HepG2 (cell line): ENCODE data around the gene CEP131. TPM values are rescaled to one million over a fixed set of nuclear protein-coding genes. Genes with fewer than 3 reads are reported as not detected.

ENCODE experiments used
- ARHGAP35 ChIP-seq: sonication (generic); formaldehyde crosslinking; IDR thresholded peaks from 2 replicates; pipeline ENCODE4 v1.9.0; 2022; ENCODE audit warnings: mild to moderate bottlenecking, inconsistent platforms, moderate library complexity, missing genetic modification reagents, borderline replicate concordance
- CAMTA2 ChIP-seq: sonication (generic); formaldehyde crosslinking; IDR thresholded peaks from 2 replicates; pipeline ENCODE4 v1.4.0; 2020; ENCODE audit warnings: mild to moderate bottlenecking, missing genetic modification reagents, borderline replicate concordance
- CREB1 ChIP-seq, 2 experiments: fragments of 450-650 bp in 1 of 2; IDR thresholded peaks; 2 replicates each; pipeline ENCODE4 v1.6.1; 2016 to 2017; ENCODE audit warnings: control low read depth in 1 of 2, mild to moderate bottlenecking in 1 of 2, missing compliant biosample characterization in 1 of 2, missing genetic modification characterization in 1 of 2
- HNRNPL ChIP-seq: fragments of 200-400 bp; formaldehyde crosslinking; IDR thresholded peaks from 2 replicates; pipeline ENCODE4 v1.6.1; 2017; ENCODE audit warnings: mild to moderate bottlenecking, low read depth, low read length
- HNRNPLL ChIP-seq: fragments of 200-400 bp; formaldehyde crosslinking; IDR thresholded peaks from 2 replicates; pipeline ENCODE4 v1.6.1; 2017; ENCODE audit warnings: mild to moderate bottlenecking, low read depth, low read length; ENCODE audit not compliant: poor library complexity, severe bottlenecking
- LCORL ChIP-seq, 2 experiments: fragments of 450-650 bp in 1 of 2; sonication (generic) in 1 of 2; formaldehyde crosslinking in 1 of 2; IDR thresholded peaks; 2 replicates each; pipeline versions ENCODE4 v1.5.0 to v1.6.1; 2017 to 2020; ENCODE audit warnings: antibody characterized with exemption in 1 of 2, missing genetic modification reagents in 1 of 2
- NCOR1 ChIP-seq: fragments of 200-600 bp; sonication (generic); IDR thresholded peaks from 2 replicates; pipeline ENCODE4 v1.7.0; 2017; ENCODE audit warnings: antibody characterized with exemption, low read length, borderline replicate concordance
- PAWR ChIP-seq: sonication (generic); formaldehyde crosslinking; IDR thresholded peaks from 2 replicates; pipeline ENCODE4 v1.4.0; 2020; ENCODE audit warnings: missing genetic modification reagents, mild to moderate bottlenecking, borderline replicate concordance
- RFXAP ChIP-seq: sonication (generic); formaldehyde crosslinking; IDR thresholded peaks from 2 replicates; pipeline ENCODE4 v1.4.0; 2020; ENCODE audit warnings: missing genetic modification reagents, borderline replicate concordance
- SALL2 ChIP-seq: sonication (generic); formaldehyde crosslinking; IDR thresholded peaks from 2 replicates; pipeline ENCODE4 v1.8.1; 2023; ENCODE audit warnings: mild to moderate bottlenecking, missing genetic modification reagents, inconsistent platforms
- SMARCC2 ChIP-seq: fragments of 450-650 bp; IDR thresholded peaks from 2 replicates; pipeline ENCODE4 v1.6.1; 2017; ENCODE audit warnings: antibody characterized with exemption, mild to moderate bottlenecking
- TRIM22 ChIP-seq: fragments of 450-650 bp; IDR thresholded peaks from 2 replicates; pipeline ENCODE4 v1.6.1; 2017
- ZHX2 ChIP-seq, 2 experiments: sonication (generic) in 1 of 2; formaldehyde crosslinking in 1 of 2; IDR thresholded peaks; 2 replicates each; pipeline versions ENCODE4 v1.6.1 to v1.9.0; 2014 to 2022; ENCODE audit warnings: antibody characterized with exemption in 1 of 2, borderline replicate concordance in 1 of 2, inconsistent platforms in 1 of 2, low read depth in 1 of 2, missing genetic modification reagents in 1 of 2
- ZNF598 ChIP-seq: sonication (generic); formaldehyde crosslinking; IDR thresholded peaks from 2 replicates; pipeline ENCODE4 v1.5.1; 2020; ENCODE audit warnings: mild to moderate bottlenecking, missing genetic modification reagents, borderline replicate concordance
- ZSCAN21 ChIP-seq: sonication (generic); formaldehyde crosslinking; IDR thresholded peaks from 2 replicates; pipeline ENCODE4 v1.8.0; 2022; ENCODE audit warnings: mild to moderate bottlenecking, missing genetic modification reagents, moderate library complexity, borderline replicate concordance
- ZSCAN29 ChIP-seq: sonication (generic); formaldehyde crosslinking; conservative IDR thresholded peaks from 2 replicates; pipeline ENCODE4 v1.4.0; 2020; ENCODE audit warnings: mild to moderate bottlenecking, missing genetic modification reagents
- polyA plus RNA-seq, 8 experiments: library from polyadenylated mRNA; depleted of rRNA in 3 of 8; stranded (reverse) in 7 of 8; unstranded in 1 of 8; fragments of >200 nt; fragmentation: Illumina TruSeq in 4 of 8; extraction: Trizol in 4 of 8; gene quantifications; 2 replicates each; pipeline versions ENCODE4 v1.2.1 to v1.2.3, GENCODE V29; 2011 to 2016; ENCODE audit warnings: low read depth in 4 of 8, missing spikeins in 1 of 8, mixed read lengths in 1 of 8; ENCODE audit not compliant: insufficient read depth in 1 of 8
- total RNA-seq, 5 experiments: library from RNA; depleted of rRNA; stranded (reverse); fragments of >200 nt; fragmentation: Illumina TruSeq; extraction: Trizol; gene quantifications; 2 replicates each; pipeline ENCODE4 v1.2.3, GENCODE V29; 2016; ENCODE audit warnings: low read depth in 1 of 5

Gene CEP131
- total and polyA plus RNA-seq, 2 of the 13 experiments (the other 11 are each of a cell fraction or from before 2014, with no cell fraction given) = 5.0 to 16.8 TPM

GRCh38 chr17:81238815-81239713 lies 16.3 kb upstream of the CEP131 start, which contains the start of the genes NDUFAF8 and TEPSIN (continued):
- TF ChIP-seq RFXAP (peak; percentile 39; the same call in 1 of the 2 replicates), LCORL (IDR thresholded peaks at IDR 0.05) (no peak), LCORL (CRISPR knock-in tag; IDR thresholded peaks at IDR 0.05) (0 out of 2 replicates have a peak, but pooled peaks have one; percentile 28), ARHGAP35 (CRISPR knock-in tag) (peak; percentile 75; the same call in 1 of the 2 replicates), NCOR1 (peak; percentile 24; the same call in 1 of the 2 replicates), PAWR (CRISPR knock-in tag) (0 out of 2 replicates have a peak, but pooled peaks have one; percentile 26), CAMTA2 (CRISPR knock-in tag) (peak; percentile 73), SMARCC2 (no peak), ZSCAN29 (CRISPR knock-in tag) (no peak), ZSCAN21 (peak; percentile 88), HNRNPL (peak; percentile 47; the same call in 1 of the 2 replicates), TRIM22 (no peak), HNRNPLL (peak; percentile 93), ZHX2 (IDR thresholded peaks at IDR 0.05; ENCODE audit: low read depth) (peak; percentile 44; the same call in 1 of the 2 replicates), ZHX2 (CRISPR knock-in tag; IDR thresholded peaks at IDR 0.05; ENCODE audit: borderline replicate concordance) (0 out of 2 replicates have a peak, but pooled peaks have one; percentile 1), ZNF598 (0 out of 2 replicates have a peak, but pooled peaks have one; percentile 26), SALL2 (CRISPR knock-in tag) (0 out of 2 replicates have a peak, but pooled peaks have one; percentile 18), CREB1 (IDR thresholded peaks at IDR 0.05) (peak; percentile 85), CREB1 (CRISPR knock-in tag; IDR thresholded peaks at IDR 0.05) (no peak)
